ENCODE measurements around the gene NBEA.

DNA sequence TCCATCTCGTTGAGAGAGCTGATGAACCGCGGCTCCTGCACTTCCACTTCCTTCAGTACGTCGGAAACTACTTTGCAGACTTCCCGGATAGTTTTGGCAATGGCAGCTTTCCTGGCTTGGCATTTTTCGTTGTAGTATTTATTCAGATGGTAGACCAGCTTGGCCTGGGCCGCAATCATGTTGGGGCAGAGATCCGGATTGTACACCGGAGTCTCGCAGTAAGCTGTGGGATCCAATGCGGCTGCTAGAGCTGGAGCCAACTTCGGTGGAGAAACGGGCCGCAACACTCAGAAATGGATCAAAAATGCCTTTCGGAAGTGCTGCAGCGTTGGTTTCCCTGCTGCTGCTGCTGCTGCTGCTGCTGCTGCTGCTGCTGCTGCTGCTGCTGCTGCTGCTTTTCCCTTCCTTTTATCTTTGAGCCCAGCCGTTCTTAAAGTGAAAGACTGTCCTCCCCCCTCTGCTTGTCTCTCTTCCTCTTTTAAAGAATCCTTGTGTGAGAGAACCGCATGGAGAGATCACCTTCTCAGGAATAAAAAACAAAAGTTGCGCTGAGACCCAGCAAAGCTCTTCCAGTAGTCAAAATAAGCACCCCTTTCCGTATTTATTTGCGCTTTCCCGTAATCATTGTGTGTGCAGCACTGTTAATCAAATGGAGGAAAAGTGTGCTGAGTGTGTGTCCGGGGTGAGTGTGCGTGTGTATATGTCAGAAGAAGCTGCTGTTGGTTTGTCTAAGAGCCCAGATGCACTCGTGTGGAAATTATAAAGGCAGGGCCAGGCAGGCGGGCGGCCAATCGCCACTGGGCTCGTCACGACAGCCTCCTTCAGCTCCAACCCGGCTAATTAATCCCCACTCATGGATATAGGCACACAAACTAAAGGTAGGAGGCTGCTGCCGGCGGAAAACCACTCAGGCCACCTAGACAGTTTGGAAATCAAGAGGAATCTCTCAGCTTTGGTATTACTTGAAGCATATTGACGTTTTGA lies 534.2 kb downstream of the NBEA start, which contains the start of gene MAB21L1:
- TF ChIP-seq POLR2A (IDR thresholded peaks at IDR 0.05): peak; percentile 17
- TF ChIP-seq, protein P1, sequence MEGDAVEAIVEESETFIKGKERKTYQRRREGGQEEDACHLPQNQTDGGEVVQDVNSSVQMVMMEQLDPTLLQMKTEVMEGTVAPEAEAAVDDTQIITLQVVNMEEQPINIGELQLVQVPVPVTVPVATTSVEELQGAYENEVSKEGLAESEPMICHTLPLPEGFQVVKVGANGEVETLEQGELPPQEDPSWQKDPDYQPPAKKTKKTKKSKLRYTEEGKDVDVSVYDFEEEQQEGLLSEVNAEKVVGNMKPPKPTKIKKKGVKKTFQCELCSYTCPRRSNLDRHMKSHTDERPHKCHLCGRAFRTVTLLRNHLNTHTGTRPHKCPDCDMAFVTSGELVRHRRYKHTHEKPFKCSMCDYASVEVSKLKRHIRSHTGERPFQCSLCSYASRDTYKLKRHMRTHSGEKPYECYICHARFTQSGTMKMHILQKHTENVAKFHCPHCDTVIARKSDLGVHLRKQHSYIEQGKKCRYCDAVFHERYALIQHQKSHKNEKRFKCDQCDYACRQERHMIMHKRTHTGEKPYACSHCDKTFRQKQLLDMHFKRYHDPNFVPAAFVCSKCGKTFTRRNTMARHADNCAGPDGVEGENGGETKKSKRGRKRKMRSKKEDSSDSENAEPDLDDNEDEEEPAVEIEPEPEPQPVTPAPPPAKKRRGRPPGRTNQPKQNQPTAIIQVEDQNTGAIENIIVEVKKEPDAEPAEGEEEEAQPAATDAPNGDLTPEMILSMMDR (IDR thresholded peaks at IDR 0.05): no peak

All from breast epithelium (tissue), 3 donors.